H9 (cell line): ENCODE data around the gene CLEC19A. TPM values are rescaled to one million over a fixed set of nuclear protein-coding genes. Genes with fewer than 3 reads are reported as not detected.

Experiments
- DNase-seq: peaks from one replicate; pipeline ENCODE4 v3.0.0-alpha.2; 2017
- H2AFZ ChIP-seq: one replicate; pipeline ENCODE4 v1.6.1; 2013; ENCODE audit warnings: mild to moderate bottlenecking, low read length, control low read depth, moderate library complexity
- H2AK5ac ChIP-seq: 2 replicates; pipeline ENCODE4 v1.6.1; 2013; ENCODE audit warnings: low read length, control low read depth, mixed read lengths; ENCODE audit not compliant: insufficient read length
- H2BK120ac ChIP-seq: one replicate; pipeline ENCODE4 v1.6.1; 2013; ENCODE audit warnings: low read depth, mild to moderate bottlenecking, low read length, control low read depth, inconsistent platforms; ENCODE audit not compliant: poor library complexity, severe bottlenecking
- H2BK12ac ChIP-seq: 2 replicates; pipeline ENCODE4 v1.6.1; 2013; ENCODE audit warnings: low read length, control low read depth, mixed read lengths, low read depth; ENCODE audit not compliant: insufficient read length
- H2BK15ac ChIP-seq: 2 replicates; pipeline ENCODE4 v1.6.1; 2013; ENCODE audit warnings: low read depth, low read length, control low read depth
- H2BK20ac ChIP-seq: one replicate; pipeline ENCODE4 v1.6.1; 2013; ENCODE audit warnings: low read depth, mild to moderate bottlenecking, low read length, control low read depth, inconsistent platforms; ENCODE audit not compliant: poor library complexity, severe bottlenecking
- H2BK5ac ChIP-seq: 2 replicates; pipeline ENCODE4 v1.6.1; 2013; ENCODE audit warnings: low read length, control low read depth, mixed read lengths; ENCODE audit not compliant: insufficient read length
- H3K14ac ChIP-seq: 2 replicates; pipeline ENCODE4 v1.6.1; 2013; ENCODE audit warnings: low read length, control low read depth; ENCODE audit not compliant: insufficient read depth
- H3K18ac ChIP-seq: 2 replicates; pipeline ENCODE4 v1.6.1; 2013; ENCODE audit warnings: low read depth, mild to moderate bottlenecking, mixed read lengths, low read length, control low read depth; ENCODE audit not compliant: insufficient read length
- H3K23ac ChIP-seq: 2 replicates; pipeline ENCODE4 v1.6.1; 2013; ENCODE audit warnings: low read length, control low read depth, mixed read lengths, low read depth; ENCODE audit not compliant: insufficient read length
- H3K23me2 ChIP-seq: 2 replicates; pipeline ENCODE4 v1.6.1; 2013; ENCODE audit warnings: low read depth, mild to moderate bottlenecking, mixed read lengths, low read length, control low read depth; ENCODE audit not compliant: insufficient read length, poor library complexity, severe bottlenecking
- H3K27ac ChIP-seq: 2 replicates; pipeline ENCODE4 v1.5.1; 2013; ENCODE audit warnings: low read length, control low read depth, mixed read lengths, low read depth; ENCODE audit not compliant: insufficient read length
- H3K27me3 ChIP-seq: 2 replicates; pipeline ENCODE4 v1.6.1; 2013; ENCODE audit warnings: low read length, control low read depth, inconsistent platforms; ENCODE audit not compliant: insufficient read depth
- H3K4ac ChIP-seq: 2 replicates; pipeline ENCODE4 v1.6.1; 2013; ENCODE audit warnings: low read depth, mild to moderate bottlenecking, control low read depth, inconsistent platforms, low read length, moderate library complexity
- H3K4me1 ChIP-seq: 2 replicates; pipeline ENCODE4 v1.6.1; 2013; ENCODE audit warnings: low read length, control low read depth, inconsistent platforms; ENCODE audit not compliant: insufficient read depth
- H3K4me2 ChIP-seq: 2 replicates; pipeline ENCODE4 v1.6.1; 2013; ENCODE audit warnings: low read length, control low read depth, mixed read lengths; ENCODE audit not compliant: insufficient read length, insufficient read depth
- H3K56ac ChIP-seq: 2 replicates; pipeline ENCODE4 v1.6.1; 2013; ENCODE audit warnings: low read depth, mild to moderate bottlenecking, mixed read lengths, low read length, control low read depth; ENCODE audit not compliant: insufficient read length
- H3K79me1 ChIP-seq: 2 replicates; pipeline ENCODE4 v1.6.1; 2013; ENCODE audit warnings: low read depth, mild to moderate bottlenecking, moderate library complexity, low read length, control low read depth, inconsistent platforms; ENCODE audit not compliant: insufficient read depth, poor library complexity, severe bottlenecking
- H3K79me2 ChIP-seq: 2 replicates; pipeline ENCODE4 v1.6.1; 2013; ENCODE audit warnings: low read length, control low read depth, inconsistent platforms; ENCODE audit not compliant: insufficient read depth
- H3K9ac ChIP-seq: 2 replicates; pipeline ENCODE4 v1.6.1; 2013; ENCODE audit warnings: low read length, control low read depth, mixed read lengths; ENCODE audit not compliant: insufficient read length; ENCODE audit errors: extremely low read depth
- H3K9me3 ChIP-seq: one replicate; pipeline ENCODE4 v1.6.1; 2013; ENCODE audit warnings: low read depth, low read length, inconsistent platforms; ENCODE audit not compliant: control insufficient read depth
- H3T11ph ChIP-seq: one replicate; pipeline ENCODE4 v1.6.1; 2013; ENCODE audit warnings: mild to moderate bottlenecking, low read length, control low read depth, inconsistent platforms
- H4K20me1 ChIP-seq: one replicate; pipeline ENCODE4 v1.6.1; 2013; ENCODE audit not compliant: control insufficient read depth, insufficient read length, insufficient read depth
- H4K5ac ChIP-seq: 2 replicates; pipeline ENCODE4 v1.6.1; 2013; ENCODE audit warnings: low read depth, mild to moderate bottlenecking, mixed read lengths, low read length, control low read depth; ENCODE audit not compliant: insufficient read length
- H4K8ac ChIP-seq: replicated peaks from 2 replicates; pipeline ENCODE4 v1.6.1; 2013; ENCODE audit warnings: low read length, control low read depth, mixed read lengths, low read depth; ENCODE audit not compliant: insufficient read length
- H4K91ac ChIP-seq: 2 replicates; pipeline ENCODE4 v1.6.1; 2013; ENCODE audit warnings: low read depth, mild to moderate bottlenecking, moderate library complexity, mixed read lengths, low read length, control low read depth; ENCODE audit not compliant: insufficient read length
- H3K27ac Mint-ChIP-seq, 3 experiments: 2 replicates in 2 of 3; 3 replicates in 1 of 3; pipeline ENCODE4 v1.8.0; 2020 to 2021; ENCODE audit warnings: mixed read lengths in 3 of 3, mild to moderate bottlenecking in 1 of 3, moderate library complexity in 1 of 3
- H3K27me3 Mint-ChIP-seq: 2 replicates; pipeline ENCODE4 v1.8.0; 2021; ENCODE audit warnings: low read depth, mild to moderate bottlenecking, moderate library complexity, mixed read lengths
- H3K36me3 Mint-ChIP-seq, 3 experiments: 2 replicates in 2 of 3; 3 replicates in 1 of 3; pipeline ENCODE4 v1.8.0; 2020 to 2021; ENCODE audit warnings: low read depth in 3 of 3, mixed read lengths in 3 of 3; ENCODE audit not compliant: insufficient read depth in 1 of 3
- H3K4me1 Mint-ChIP-seq, 2 experiments: 2 replicates each; pipeline ENCODE4 v1.8.0; 2020; ENCODE audit warnings: mixed read lengths in 2 of 2
- H3K4me3 Mint-ChIP-seq, 2 experiments: 2 replicates in 1 of 2; 3 replicates in 1 of 2; pipeline ENCODE4 v1.8.0; 2020 to 2021; ENCODE audit warnings: mild to moderate bottlenecking in 2 of 2, mixed read lengths in 2 of 2, moderate library complexity in 1 of 2
- H3K9me3 Mint-ChIP-seq, 2 experiments: 2 replicates in 1 of 2; 3 replicates in 1 of 2; pipeline ENCODE4 v1.8.0; 2020; ENCODE audit warnings: mild to moderate bottlenecking in 2 of 2, mixed read lengths in 2 of 2, moderate library complexity in 1 of 2
- WGBS: extraction: QIAGEN DNeasy Blood & Tissue Kit; methylation state at CpG from one replicate; pipeline ENCODE4 v1.1.7; 2013; ENCODE audit warnings: missing lambda C conversion rate, low lambda C conversion rate, mixed read lengths; ENCODE audit not compliant: insufficient read length; ENCODE audit errors: extremely low coverage; 5-methylcytosine and 5-hydroxymethylcytosine counted together
- total RNA-seq: library from RNA; stranded (reverse); gene quantifications from 2 replicates; pipeline ENCODE4 v1.2.1, GENCODE V29; 2021
- TF ChIP-seq, protein P1 (sequence below): fragments of 200-600 bp; sonication (generic); conservative IDR thresholded peaks from 3 replicates; pipeline ENCODE4 v1.8.0; 2021; ENCODE audit warnings: antibody characterized with exemption, mild to moderate bottlenecking

CLEC19A gene
- total RNA-seq, 1 experiment from 2014 or later: not detected

DNA sequence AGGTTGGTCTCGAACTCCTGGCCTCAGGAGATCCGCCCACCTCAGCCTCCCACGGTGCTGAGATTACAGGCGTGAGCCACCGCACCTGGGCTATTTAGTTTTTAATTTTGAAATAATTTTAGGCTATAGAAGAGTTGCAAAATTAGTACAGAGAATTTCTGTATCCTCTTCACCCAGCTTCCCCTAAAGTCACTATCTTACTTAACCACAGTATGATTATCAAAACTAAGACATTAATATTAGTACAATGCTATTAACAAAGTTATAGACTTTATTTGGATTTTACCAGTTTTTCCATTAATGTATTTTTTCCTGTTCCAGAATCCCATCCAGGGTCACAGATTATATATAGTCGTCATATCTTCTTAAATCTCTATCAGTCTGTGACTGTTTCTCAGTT is 62.6 kb downstream of the CLEC19A start:
- no peak overlapping the region for H2AFZ ChIP-seq
- H3K23ac ChIP-seq: no peak overlapping the region
- no peak overlapping the region for H3K27ac ChIP-seq
- H3K27ac Mint-ChIP-seq: peak overlapping the region in 2 of 3 experiments; percentile 96 to 99; a peak in 5 of 7 replicates
- H3K9me3 ChIP-seq: no peaks in the 10 kb centered on the region
- H3K18ac ChIP-seq: no peak overlapping the region
- peaks cover 33 to 37% of the 10 kb centered on the region in 2 experiments for H3K4me1 Mint-ChIP-seq
- peaks cover 2% of the 10 kb centered on the region; the same call in 1 of the 2 replicates for H3K4me1 ChIP-seq
- no CpG with 5 or more reads among the region's 6 CpGs for WGBS
- H3K9ac ChIP-seq: no peak overlapping the region
- no peak overlapping the region for H3K56ac ChIP-seq
- no peak for DNase-seq
- no peaks in the 10 kb centered on the region for H3K27me3 Mint-ChIP-seq
- peak overlapping the region in 1 of 2 experiments; percentile 57; a peak in 2 of 5 replicates for H3K4me3 Mint-ChIP-seq
- no peak overlapping the region for H3K4ac ChIP-seq
- H3K27me3 ChIP-seq: no peaks in the 10 kb centered on the region
- H2BK15ac ChIP-seq: no peak overlapping the region
- peaks cover 0 to 2% of the 10 kb centered on the region in 2 experiments; a peak in 2 of 5 replicates for H3K9me3 Mint-ChIP-seq
- H3T11ph ChIP-seq: no peak overlapping the region
- no peak overlapping the region for H4K5ac ChIP-seq
- H2BK20ac ChIP-seq: no peak overlapping the region
- H4K20me1 ChIP-seq: no peaks in the 10 kb centered on the region
- H2BK12ac ChIP-seq: no peak overlapping the region
- H3K4me2 ChIP-seq: no peak overlapping the region
- no peak overlapping the region for H2BK120ac ChIP-seq
- TF ChIP-seq, protein P1, sequence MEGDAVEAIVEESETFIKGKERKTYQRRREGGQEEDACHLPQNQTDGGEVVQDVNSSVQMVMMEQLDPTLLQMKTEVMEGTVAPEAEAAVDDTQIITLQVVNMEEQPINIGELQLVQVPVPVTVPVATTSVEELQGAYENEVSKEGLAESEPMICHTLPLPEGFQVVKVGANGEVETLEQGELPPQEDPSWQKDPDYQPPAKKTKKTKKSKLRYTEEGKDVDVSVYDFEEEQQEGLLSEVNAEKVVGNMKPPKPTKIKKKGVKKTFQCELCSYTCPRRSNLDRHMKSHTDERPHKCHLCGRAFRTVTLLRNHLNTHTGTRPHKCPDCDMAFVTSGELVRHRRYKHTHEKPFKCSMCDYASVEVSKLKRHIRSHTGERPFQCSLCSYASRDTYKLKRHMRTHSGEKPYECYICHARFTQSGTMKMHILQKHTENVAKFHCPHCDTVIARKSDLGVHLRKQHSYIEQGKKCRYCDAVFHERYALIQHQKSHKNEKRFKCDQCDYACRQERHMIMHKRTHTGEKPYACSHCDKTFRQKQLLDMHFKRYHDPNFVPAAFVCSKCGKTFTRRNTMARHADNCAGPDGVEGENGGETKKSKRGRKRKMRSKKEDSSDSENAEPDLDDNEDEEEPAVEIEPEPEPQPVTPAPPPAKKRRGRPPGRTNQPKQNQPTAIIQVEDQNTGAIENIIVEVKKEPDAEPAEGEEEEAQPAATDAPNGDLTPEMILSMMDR: no peak
- H3K79me1 ChIP-seq: no peaks in the 10 kb centered on the region
- no peak overlapping the region for H3K14ac ChIP-seq
- H2BK5ac ChIP-seq: no peak overlapping the region
- peaks cover 0 to 2% (median 0%) of the 10 kb centered on the region in 3 experiments; a peak in 4 of 7 replicates for H3K36me3 Mint-ChIP-seq
- H4K91ac ChIP-seq: no peak overlapping the region
- no peaks in the 10 kb centered on the region for H3K79me2 ChIP-seq
- H4K8ac ChIP-seq: no peak overlapping the region
- H3K23me2 ChIP-seq: no peaks in the 10 kb centered on the region
- no peak overlapping the region for H2AK5ac ChIP-seq
